Urothelium cell line (cell line): Measurements from ENCODE around the gene C19orf25.
"Not testable (repeated sequence)": the region's sequence is repeated elsewhere in the genome, so short reads cannot be mapped to it uniquely, and the experiment has no call there.

Experiments used
- DNase-seq: peaks from one replicate; pipeline ENCODE4 v3.0.0; 2011; ENCODE audit warnings: low spot score, mixed read lengths
- FAIRE-seq: peaks from 2 replicates; lab custom pipeline; 2011; peaks lifted over from hg19 to GRCh38; lab: Jason Lieb, UNC

Gene C19orf25

GRCh38 chr19:1482361-1483130, 3.5 kb upstream of the C19orf25 start:
- FAIRE-seq: no peak
- DNase-seq: no peak

- FAIRE-seq: no peak
Measured at GRCh38 chr19:1481893-1482360, 2.9 kb upstream of the C19orf25 start.

GRCh38 chr19:1481224-1481892, 2.3 kb upstream of the C19orf25 start:
- DNase-seq (no peak), FAIRE-seq (no peak)

More at GRCh38 chr19:1481893-1482360, 2.9 kb upstream of the C19orf25 start:
- no peak for DNase-seq

GRCh38 chr19:1477056-1477455, 2.0 kb downstream of the C19orf25 start:
- not testable (repeated sequence) for DNase-seq, FAIRE-seq

GRCh38 chr19:1475751-1476437, 3.1 kb downstream of the C19orf25 start:
- DNase-seq: no peak
- FAIRE-seq: no peak

- DNase-seq (no peak), FAIRE-seq (no peak)
Measured at GRCh38 chr19:1474765-1475351, 4.2 kb downstream of the C19orf25 start.

GRCh38 chr19:1474011-1474764, 4.8 kb downstream of the C19orf25 start:
- DNase-seq (no peak), FAIRE-seq (no peak)

- no peak for FAIRE-seq
- DNase-seq: no peak
Measured at GRCh38 chr19:1473085-1473851, 5.7 kb downstream of the C19orf25 start.

GRCh38 chr19:1472231-1473084, 6.6 kb downstream of the C19orf25 start:
- DNase-seq (no peak), FAIRE-seq (no peak)

- no peak for DNase-seq
- FAIRE-seq: no peak
Measured at GRCh38 chr19:1471515-1472160, 7.4 kb downstream of the C19orf25 start.

- DNase-seq: no peak
- no peak for FAIRE-seq
Measured at GRCh38 chr19:1471010-1471514, 8.0 kb downstream of the C19orf25 start.

- DNase-seq (no peak), FAIRE-seq (no peak)
Measured at GRCh38 chr19:1470305-1471009, 8.6 kb downstream of the C19orf25 start.

- no peak for FAIRE-seq
- DNase-seq: no peak
Measured at GRCh38 chr19:1470055-1470304, 9.0 kb downstream of the C19orf25 start.

GRCh38 chr19:1469255-1470054, 9.6 kb downstream of the C19orf25 start:
- no peak for FAIRE-seq
- no peak for DNase-seq

GRCh38 chr19:1468821-1469254, 10.2 kb downstream of the C19orf25 start:
- DNase-seq: no peak
- no peak for FAIRE-seq

- no peak for FAIRE-seq
- DNase-seq: no peak
Measured at GRCh38 chr19:1468274-1468820, 10.7 kb downstream of the C19orf25 start.
